ENCODE results near the gene EVA1B.

The EVA1B gene

GRCh38 chr1:36365381-36365780 is 41.9 kb upstream of the EVA1B start:
- no peak for TF ChIP-seq CTCF (IDR thresholded peaks at IDR 0.05; ENCODE audit: low read depth, low read length, missing control alignments)
- no peak for DNase-seq (ENCODE audit: extremely low read depth, low read depth)
- no peak overlapping the region for H3K4me3 ChIP-seq (replicated peaks; ENCODE audit: low read depth, low read length)

- H3K4me3 ChIP-seq (replicated peaks; ENCODE audit: low read depth, low read length) = no peak overlapping the region
- DNase-seq (ENCODE audit: extremely low read depth, low read depth) = no peak
- TF ChIP-seq CTCF (IDR thresholded peaks at IDR 0.05; ENCODE audit: low read depth, low read length, missing control alignments) = no peak
Observed at GRCh38 chr1:36359911-36360550, 36.6 kb upstream of the EVA1B start.

GRCh38 chr1:36359383-36359782 is 35.9 kb upstream of the EVA1B start:
- H3K4me3 ChIP-seq (replicated peaks; ENCODE audit: low read depth, low read length) = no peak overlapping the region
- no peak for DNase-seq (ENCODE audit: extremely low read depth, low read depth)
- TF ChIP-seq CTCF (IDR thresholded peaks at IDR 0.05; ENCODE audit: low read depth, low read length, missing control alignments) = no peak

GRCh38 chr1:36358514-36359084 is 35.2 kb upstream of the EVA1B start:
- TF ChIP-seq CTCF (IDR thresholded peaks at IDR 0.05; ENCODE audit: low read depth, low read length, missing control alignments) = no peak
- DNase-seq (ENCODE audit: extremely low read depth, low read depth) = no peak
- H3K4me3 ChIP-seq (replicated peaks; ENCODE audit: low read depth, low read length) = no peak overlapping the region

- H3K4me3 ChIP-seq (replicated peaks; ENCODE audit: low read depth, low read length) = no peak overlapping the region
- no peak for TF ChIP-seq CTCF (IDR thresholded peaks at IDR 0.05; ENCODE audit: low read depth, low read length, missing control alignments)
- no peak for DNase-seq (ENCODE audit: extremely low read depth, low read depth)
Observed at GRCh38 chr1:36355811-36356210, 32.4 kb upstream of the EVA1B start.

GRCh38 chr1:36354486-36354885 is 31.0 kb upstream of the EVA1B start:
- no peak for DNase-seq (ENCODE audit: extremely low read depth, low read depth)
- TF ChIP-seq CTCF (IDR thresholded peaks at IDR 0.05; ENCODE audit: low read depth, low read length, missing control alignments) = no peak
- no peak overlapping the region for H3K4me3 ChIP-seq (replicated peaks; ENCODE audit: low read depth, low read length)
